Spleen (tissue), 11 donors: ENCODE measurements around the gene MBD2. TPM values are rescaled to one million over a fixed set of nuclear protein-coding genes. Genes with fewer than 3 reads are reported as not detected.

Experiments
- DNase-seq: peaks from one replicate; pipeline ENCODE4 v3.0.0-alpha.2; 2020
- H3K27ac ChIP-seq, 8 donors: fragments of 200-600 bp; sonication (generic) in 7 of 8; 1 replicate in 4 of 8; 2 replicates in 4 of 8; pipeline versions ENCODE4 v1.5.0 to v1.8.0; 2016 to 2021; ENCODE audit warnings: inconsistent platforms in 4 of 8, mild to moderate bottlenecking in 4 of 8, moderate library complexity in 1 of 8
- H3K27me3 ChIP-seq, 7 donors: fragments of 200-600 bp; sonication (generic) in 6 of 7; replicated peaks in 1 of 7; 1 replicate in 4 of 7; 2 replicates in 3 of 7; pipeline versions ENCODE4 v1.5.0 to v1.8.0; 2016 to 2021; ENCODE audit warnings: inconsistent platforms in 3 of 7, mild to moderate bottlenecking in 1 of 7
- H3K36me3 ChIP-seq, 6 donors: fragments of 200-600 bp; sonication (generic) in 5 of 6; 1 replicate in 4 of 6; 2 replicates in 2 of 6; pipeline versions ENCODE4 v1.5.0 to v1.8.0; 2016 to 2021; ENCODE audit warnings: inconsistent platforms in 2 of 6
- H3K4me1 ChIP-seq, 6 donors: fragments of 200-600 bp; sonication (generic) in 5 of 6; 1 replicate in 3 of 6; 2 replicates in 3 of 6; pipeline versions ENCODE4 v1.5.0 to v1.8.0; 2016 to 2021; ENCODE audit warnings: inconsistent platforms in 3 of 6
- H3K4me3 ChIP-seq, 8 donors: fragments of 200-600 bp; sonication (generic) in 7 of 8; 1 replicate in 4 of 8; 2 replicates in 4 of 8; pipeline versions ENCODE4 v1.5.0 to v1.8.0; 2016 to 2021; ENCODE audit warnings: inconsistent platforms in 4 of 8, mild to moderate bottlenecking in 4 of 8, moderate library complexity in 2 of 8
- H3K9me3 ChIP-seq, 8 donors: fragments of 200-600 bp; sonication (generic) in 7 of 8; 1 replicate in 4 of 8; 2 replicates in 4 of 8; pipeline versions ENCODE4 v1.5.0 to v1.8.0; 2016 to 2021; ENCODE audit warnings: inconsistent platforms in 4 of 8
- CTCF ChIP-seq, 11 experiments: fragments of 200-600 bp in 7 of 11; fragments of 450-650 bp in 4 of 11; sonication (generic) in 4 of 11; IDR thresholded peaks in 8 of 11; conservative IDR thresholded peaks in 3 of 11; 1 replicate in 7 of 11; 2 replicates in 4 of 11; pipeline versions ENCODE4 v1.4.0 to v1.8.0; 2016 to 2021; ENCODE audit warnings: antibody characterized with exemption in 11 of 11, inconsistent platforms in 4 of 11, mild to moderate bottlenecking in 1 of 11
- POLR2A ChIP-seq, 3 donors: fragments of 450-650 bp; IDR thresholded peaks; one replicate each; pipeline ENCODE4 v1.5.1; 2017; ENCODE audit warnings: antibody characterized with exemption in 3 of 3, mild to moderate bottlenecking in 1 of 3
- POLR2AphosphoS5 ChIP-seq, 3 donors: sonication (generic); formaldehyde crosslinking; IDR thresholded peaks; one replicate each; pipeline ENCODE4 v1.5.1; 2017; ENCODE audit warnings: antibody characterized with exemption in 3 of 3
- WGBS, 5 donors: extraction: QIAGEN DNeasy Blood & Tissue Kit in 3 of 5; methylation state at CpG; one replicate each; pipeline versions ENCODE4 v1.1.5 to v1.1.7; 2013 to 2018; 5-methylcytosine and 5-hydroxymethylcytosine counted together
- intact Hi-C: fragments of 100-400 bp; cut with DNase I; formaldehyde crosslinking; loops from one replicate; pipeline ENCODE4 v1.15.0; 2023; ENCODE audit warnings: low total_unique reads
- polyA plus RNA-seq, 3 donors: library from polyadenylated mRNA; stranded (reverse); fragments of 200-250 nt; gene quantifications; one replicate each; pipeline ENCODE4 v1.2.1, GENCODE V29; 2013
- total RNA-seq, 7 donors: library from RNA; depleted of rRNA in 3 of 7; stranded (reverse); fragments of >200 nt in 3 of 7; fragmentation: NEBNext Ultra II Directional in 4 of 7; extraction: Animal tissue kit (Norgen Biotek cat#: 25700) in 4 of 7; gene quantifications; one replicate each; pipeline versions ENCODE4 v1.1.0 to v1.2.1, GENCODE V29; 2016 to 2021
- donor health status: healthy with polysubstance abuse.
- donor health status: DM: no; HTN: no; CAD: no; lungs with moderate emphysema.
- donor health status: DM: no; HTN: no; CAD: no.
- donor health status: Bipolar disorder and iron deficiency.
- donor health status: healthy.
- donor health status: DM: no; HTN: no; CAD: no.
- donor health status: DM: yes; HTN: yes; CAD: no.

MBD2 gene
- total and polyA plus RNA-seq, 10 donors = 40.7 to 119 (median 54.9) TPM

GRCh38 chr18:54162431-54162830 lies 62.0 kb downstream of the MBD2 start:
- Histone ChIP-seq H3K9me3 (no peaks in the 10 kb centered on the region), H3K27ac (no peak overlapping the region), H3K4me1 (no peaks in the 10 kb centered on the region), H3K27me3 (no peaks in the 10 kb centered on the region), H3K4me3 (no peak overlapping the region), H3K36me3 (peaks cover 0 to 100% (median 76%) of the 10 kb centered on the region in 6 donors)
- WGBS, 5 donors = 74 to 96% (median 93%) methylated on average over 2 of the region's 2 CpGs
- intact Hi-C loops = no loop called here
- DNase-seq = no peak
- TF ChIP-seq CTCF (IDR thresholded peaks at IDR 0.05 in 8 of 11, conservative IDR thresholded peaks at IDR 0.05 in 3 of 11) (no peak), POLR2AphosphoS5 (IDR thresholded peaks at IDR 0.05) (no peak), POLR2A (IDR thresholded peaks at IDR 0.05) (no peak)

DNA sequence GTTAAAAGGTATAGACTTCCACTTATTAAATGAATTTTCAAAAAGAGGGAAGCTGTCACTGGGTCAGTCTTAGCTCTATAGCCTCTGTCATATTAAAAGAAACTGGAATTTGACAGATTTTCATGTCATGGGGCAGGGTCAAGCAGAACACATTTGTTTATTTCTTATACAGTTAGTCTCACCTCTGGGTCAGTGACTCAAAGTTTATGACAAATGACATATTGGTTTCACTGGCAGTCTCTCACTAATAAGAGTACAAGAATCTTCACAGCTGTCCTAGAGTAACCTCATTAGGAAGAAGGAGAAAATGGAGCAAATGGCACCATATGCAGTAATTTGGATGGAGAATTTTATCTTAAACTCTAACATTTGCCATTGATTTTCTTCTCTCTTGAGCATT lies 63.2 kb downstream of the MBD2 start:
- peaks cover 0 to 100% (median 82%) of the 10 kb centered on the region in 6 donors for H3K36me3 ChIP-seq
- no peaks in the 10 kb centered on the region for H3K9me3 ChIP-seq
- H3K4me3 ChIP-seq = no peak overlapping the region
- no peak for DNase-seq
- no peaks in the 10 kb centered on the region for H3K27me3 ChIP-seq
- no peak overlapping the region for H3K27ac ChIP-seq
- H3K4me1 ChIP-seq = no peaks in the 10 kb centered on the region
- TF ChIP-seq POLR2A (IDR thresholded peaks at IDR 0.05) (no peak), CTCF (IDR thresholded peaks at IDR 0.05 in 8 of 11, conservative IDR thresholded peaks at IDR 0.05 in 3 of 11) (no peak), POLR2AphosphoS5 (IDR thresholded peaks at IDR 0.05) (no peak)
- intact Hi-C loops = no loop called here

DNA sequence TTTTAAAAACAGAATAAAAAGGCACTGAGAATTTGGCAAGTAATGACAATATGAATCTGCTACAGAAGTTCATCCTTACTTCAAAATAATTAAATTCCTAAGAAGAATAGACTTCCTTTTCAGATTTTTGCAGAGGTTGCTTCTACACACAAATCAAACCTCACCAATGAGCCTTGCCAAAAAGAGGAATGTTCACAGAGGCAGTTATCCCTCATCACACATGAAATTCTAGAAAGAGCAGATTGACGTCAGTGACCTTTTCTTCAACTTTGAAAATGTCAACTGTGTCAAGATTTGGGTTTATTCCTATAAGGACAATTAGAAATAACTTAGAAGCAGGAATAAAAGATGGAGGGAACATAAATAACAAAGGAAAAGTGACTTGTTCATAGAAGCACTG lies 64.6 kb downstream of the MBD2 start:
- Histone ChIP-seq H3K4me3 (no peak overlapping the region), H3K36me3 (peaks cover 0 to 100% (median 82%) of the 10 kb centered on the region in 6 donors), H3K27me3 (no peaks in the 10 kb centered on the region), H3K4me1 (no peaks in the 10 kb centered on the region), H3K27ac (no peak overlapping the region), H3K9me3 (no peaks in the 10 kb centered on the region)
- no peak for DNase-seq
- 75 to 93% (median 92%) methylated on average over 1 of the region's 1 CpG for WGBS, 5 donors
- TF ChIP-seq CTCF (IDR thresholded peaks at IDR 0.05 in 8 of 11, conservative IDR thresholded peaks at IDR 0.05 in 3 of 11) (no peak), POLR2AphosphoS5 (IDR thresholded peaks at IDR 0.05) (no peak), POLR2A (IDR thresholded peaks at IDR 0.05) (no peak)
- intact Hi-C loops = no loop called here

- no peak for TF ChIP-seq CTCF (IDR thresholded peaks at IDR 0.05 in 8 of 11, conservative IDR thresholded peaks at IDR 0.05 in 3 of 11)
- no peak for TF ChIP-seq POLR2AphosphoS5 (IDR thresholded peaks at IDR 0.05)
- no peak for TF ChIP-seq POLR2A (IDR thresholded peaks at IDR 0.05)
- intact Hi-C loops = no loop called here
- no peak overlapping the region for H3K27ac ChIP-seq
- H3K4me3 ChIP-seq = no peak overlapping the region
- peaks cover 0 to 100% (median 80%) of the 10 kb centered on the region in 6 donors for H3K36me3 ChIP-seq
- WGBS, 5 donors = 93 to 96% (median 95%) methylated on average over 7 of the region's 7 CpGs
- H3K4me1 ChIP-seq = no peaks in the 10 kb centered on the region
- no peaks in the 10 kb centered on the region for H3K9me3 ChIP-seq
- no peak for DNase-seq
- no peaks in the 10 kb centered on the region for H3K27me3 ChIP-seq
These were observed 66.7 kb downstream of the MBD2 start for GRCh38 chr18:54157646-54158385.
